Ovary (tissue), 3 donors: ENCODE measurements around the gene RALGPS1.

Source experiments
- EP300 ChIP-seq: sonication (generic); formaldehyde crosslinking; IDR thresholded peaks from one replicate; pipeline ENCODE4 v1.6.1; 2017; ENCODE audit warnings: antibody characterized with exemption
- TF ChIP-seq, protein P1 (sequence below), 3 donors: fragments of 450-650 bp in 2 of 3; fragments of 200-600 bp in 1 of 3; IDR thresholded peaks; one replicate each; pipeline versions ENCODE4 v1.5.1 to v1.8.0; 2016 to 2022; ENCODE audit warnings: antibody characterized with exemption in 3 of 3, mild to moderate bottlenecking in 1 of 3
- donor health status: DM: no; HTN: no; CAD: no.

DNA sequence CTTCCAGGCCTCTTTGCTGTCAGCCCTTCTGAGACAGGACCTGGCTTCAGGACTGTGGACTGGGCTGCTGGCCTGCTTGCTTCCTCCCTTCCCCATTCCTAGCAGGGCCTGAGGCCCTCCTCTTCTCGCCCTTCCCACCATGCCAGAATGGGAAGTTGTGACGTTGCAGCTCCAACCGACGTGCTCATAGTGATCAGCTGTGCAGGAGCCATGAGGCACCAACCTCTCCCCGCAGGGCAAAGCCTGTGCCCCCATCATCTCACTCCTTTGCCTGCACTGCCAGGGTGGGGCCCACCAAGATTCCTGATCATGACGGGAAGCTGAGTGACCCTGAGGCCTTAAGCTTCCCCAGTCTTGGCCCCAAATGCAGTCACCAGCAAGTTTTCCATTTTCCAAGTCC is 304.9 kb downstream of the RALGPS1 start:
- TF ChIP-seq, protein P1, sequence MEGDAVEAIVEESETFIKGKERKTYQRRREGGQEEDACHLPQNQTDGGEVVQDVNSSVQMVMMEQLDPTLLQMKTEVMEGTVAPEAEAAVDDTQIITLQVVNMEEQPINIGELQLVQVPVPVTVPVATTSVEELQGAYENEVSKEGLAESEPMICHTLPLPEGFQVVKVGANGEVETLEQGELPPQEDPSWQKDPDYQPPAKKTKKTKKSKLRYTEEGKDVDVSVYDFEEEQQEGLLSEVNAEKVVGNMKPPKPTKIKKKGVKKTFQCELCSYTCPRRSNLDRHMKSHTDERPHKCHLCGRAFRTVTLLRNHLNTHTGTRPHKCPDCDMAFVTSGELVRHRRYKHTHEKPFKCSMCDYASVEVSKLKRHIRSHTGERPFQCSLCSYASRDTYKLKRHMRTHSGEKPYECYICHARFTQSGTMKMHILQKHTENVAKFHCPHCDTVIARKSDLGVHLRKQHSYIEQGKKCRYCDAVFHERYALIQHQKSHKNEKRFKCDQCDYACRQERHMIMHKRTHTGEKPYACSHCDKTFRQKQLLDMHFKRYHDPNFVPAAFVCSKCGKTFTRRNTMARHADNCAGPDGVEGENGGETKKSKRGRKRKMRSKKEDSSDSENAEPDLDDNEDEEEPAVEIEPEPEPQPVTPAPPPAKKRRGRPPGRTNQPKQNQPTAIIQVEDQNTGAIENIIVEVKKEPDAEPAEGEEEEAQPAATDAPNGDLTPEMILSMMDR (IDR thresholded peaks at IDR 0.05), result no peak
- TF ChIP-seq EP300, result no peak
